Measurements from ENCODE around the gene CAMKV. TPM values are rescaled to one million over a fixed set of nuclear protein-coding genes. Genes with fewer than 3 reads are reported as not detected.

Gene CAMKV
- total and polyA plus RNA-seq, 2 of the 8 experiments (the other 6 are each of a cell fraction or from before 2014, with no cell fraction given), result 56.3 to 66.4 TPM

DNA sequence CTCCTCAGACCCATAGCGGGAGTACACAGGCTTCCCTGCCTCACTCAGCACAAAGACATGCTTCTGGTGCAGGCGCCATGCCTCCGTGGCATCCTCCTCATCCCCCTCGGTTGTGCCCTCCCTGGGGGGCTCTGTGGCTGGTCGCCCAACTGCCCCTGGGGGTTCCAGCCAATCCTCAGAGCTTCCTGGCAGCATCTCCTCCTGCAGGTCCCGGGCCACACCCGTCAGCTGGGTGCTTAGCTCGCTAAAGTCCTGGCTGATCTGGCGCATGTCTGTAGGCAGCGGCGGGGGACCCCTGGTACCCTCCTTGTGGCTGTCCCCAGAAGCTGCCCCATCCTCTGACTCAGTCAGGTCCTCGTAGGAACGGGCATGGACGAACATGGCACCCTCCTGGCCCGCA lies 41.9 kb upstream of the CAMKV start:
- no peak overlapping the region for H2AFZ ChIP-seq (ENCODE audit: low read length)
- no peak overlapping the region for H3K9ac ChIP-seq (replicated peaks in 1 of 4; ENCODE audit: extremely low read depth in 1 of 4, low read depth in 3 of 4, low read length in 3 of 4)
- no peak overlapping the region for H3K4ac ChIP-seq (replicated peaks; ENCODE audit: insufficient read length, low read depth, low read length)
- no peak overlapping the region for H4K5ac ChIP-seq (ENCODE audit: insufficient read length, low read depth, low read length)
- H3K23ac ChIP-seq (ENCODE audit: insufficient read length), result no peak overlapping the region
- no peaks in the 10 kb centered on the region for H3K79me2 ChIP-seq (ENCODE audit: control insufficient read depth in 1 of 2, insufficient read depth in 2 of 2, low read length in 2 of 2)
- no peaks in the 10 kb centered on the region for H3K9me3 ChIP-seq (ENCODE audit: insufficient read depth in 2 of 2, low read depth in 1 of 2, low read length in 1 of 2)
- H4K8ac ChIP-seq (ENCODE audit: extremely low read depth, insufficient read depth, low read length), result no peak overlapping the region
- H2BK120ac ChIP-seq (replicated peaks; ENCODE audit: low read depth, low read length), result no peak overlapping the region
- H2BK5ac ChIP-seq (ENCODE audit: low read depth, low read length), result no peak overlapping the region
- H4K91ac ChIP-seq (replicated peaks; ENCODE audit: insufficient read length, low read length), result peak overlapping the region; percentile 76
- H3K36me3 ChIP-seq (ENCODE audit: control insufficient read depth in 2 of 4, insufficient read depth in 4 of 4, low read length in 3 of 4), result no peaks in the 10 kb centered on the region
- H2BK20ac ChIP-seq (ENCODE audit: low read length), result no peak overlapping the region
- no peaks in the 10 kb centered on the region for H3K79me1 ChIP-seq (ENCODE audit: low read depth, low read length)
- peak overlapping the region; percentile 70; the same call in 1 of the 2 replicates for H2AK5ac ChIP-seq (ENCODE audit: low read depth, low read length)
- POLR2A ChIA-PET (ENCODE audit: partially characterized antibody), result interaction anchor here (1.5 kb wide), 1 partner anchor 55 kb away, joined by 4 read pairs; the partner anchor contains the start of gene TRAIP
- peak overlapping the region; percentile 97 for H2BK15ac ChIP-seq (ENCODE audit: low read length)
- no peak overlapping the region for H3K27ac ChIP-seq (ENCODE audit: low read depth, low read length)
- FAIRE-seq (no peak), DNase-seq (ENCODE audit: low read depth in 1 of 2, low spot score in 2 of 2) (no peak)
- 90% methylated on average over 15 of the region's 15 CpGs; no CpG with 5 or more reads in 1 of the 2 experiments for WGBS, 2 experiments (ENCODE audit: extremely low coverage in 1 of 2, insufficient coverage in 1 of 2, insufficient read length in 1 of 2, insufficient replicate concordance in 2 of 2, low coverage in 1 of 2, low lambda C conversion rate in 2 of 2, missing lambda C conversion rate in 1 of 2)
- no peak overlapping the region; the same call in 1 of the 2 replicates for H2BK12ac ChIP-seq (ENCODE audit: low read depth, low read length)
- peaks cover 0 to 7% of the 10 kb centered on the region in 2 experiments for H4K20me1 ChIP-seq (replicated peaks in 1 of 2; ENCODE audit: control insufficient read depth in 1 of 2, insufficient read depth in 2 of 2, low read length in 2 of 2)
- H3K4me2 ChIP-seq (ENCODE audit: insufficient read depth in 1 of 2, low read depth in 2 of 2, low read length in 2 of 2), result peak overlapping the region in 1 of 2 experiments; percentile 56; a peak in 1 of 4 replicates
- H3K56ac ChIP-seq (replicated peaks; ENCODE audit: insufficient read length, low read depth, low read length), result no peak overlapping the region
- H3K23me2 ChIP-seq (ENCODE audit: low read depth, low read length), result peaks cover 8% of the 10 kb centered on the region; the same call in 1 of the 2 replicates
- CTCF ChIA-PET (ENCODE audit: partially characterized antibody), result interaction anchor here (1.1 to 16.1 kb wide), 10 partner anchors 6 to 161 kb away, joined by 3 to 306 read pairs (median 9); partner anchors contain the start of genes MON1A, RBM6 and TRAIP
- TF ChIP-seq JUND (IDR thresholded peaks at IDR 0.05; ENCODE audit: low read length) (no peak), GTF2F1 (IDR thresholded peaks at IDR 0.05; ENCODE audit: borderline replicate concordance, low read depth, low read length) (no peak), RAD21 (IDR thresholded peaks at IDR 0.05 in 1 of 2, conservative IDR thresholded peaks at IDR 0.05 in 1 of 2; ENCODE audit: low read depth in 2 of 2, low read length in 2 of 2) (no peak), CREB1 (IDR thresholded peaks at IDR 0.05) (no peak), BCL11A (IDR thresholded peaks at IDR 0.05; ENCODE audit: low read depth in 2 of 2, low read length in 2 of 2) (no peak)
- H3K18ac ChIP-seq (ENCODE audit: extremely low read depth, low read length), result 0 out of 2 replicates have a peak overlapping the region, but pooled peaks have one; percentile 52
- no peak overlapping the region for H3K14ac ChIP-seq (ENCODE audit: insufficient read length)
- peaks cover 0 to 18% (median 14%) of the 10 kb centered on the region in 4 experiments; a peak in 5 of 7 replicates for H3K27me3 ChIP-seq (replicated peaks in 1 of 4; ENCODE audit: control insufficient read depth in 3 of 4, extremely low read depth in 1 of 4, insufficient read depth in 3 of 4, low read length in 3 of 4)
- peaks cover 5 to 28% (median 17%) of the 10 kb centered on the region in 4 experiments for H3K4me1 ChIP-seq (replicated peaks in 1 of 4; ENCODE audit: control insufficient read depth in 3 of 4, insufficient read depth in 4 of 4, low read length in 3 of 4)
- no peak overlapping the region; a peak in 1 of 8 replicates for H3K4me3 ChIP-seq (ENCODE audit: extremely low read depth in 1 of 4, insufficient read depth in 2 of 4, low read depth in 3 of 4, low read length in 4 of 4)
